K562 (cell line): ENCODE measurements around the gene PAQR7. TPM values are rescaled to one million over a fixed set of nuclear protein-coding genes. Genes with fewer than 3 reads are reported as not detected.

Experiments used
- ATAC-seq: fragments of 200-7000 bp; cut with Tn5 transposase; 3 replicates; pipeline ENCODE4 v1.9.1; 2020; ENCODE audit warnings: moderate library complexity
- BruUV-seq: library from RNA; stranded (reverse); fragments of 400-500 nt; replicated peaks from 2 replicates; lab custom pipeline; 2021; lab: Mats Ljungman, UMichigan
- CTCF ChIA-PET: fragments of 300-600 bp; formaldehyde crosslinking; extraction: SDS; loops from one replicate; lab custom pipeline; 2021; ENCODE audit warnings: low intra/inter-chr PET ratio; lab: Yijun Ruan, JAX
- POLR2A ChIA-PET: fragments of 300-600, 350-650 bp; sonication (Branson Sonifier 250); formaldehyde crosslinking; extraction: SDS; loops from one replicate; lab custom pipeline; 2021; ENCODE audit warnings: antibody characterized with exemption, inconsistent platforms; lab: Yijun Ruan, JAX
- DNase-seq, 4 experiments: peaks; one replicate each; pipeline versions ENCODE4 v3.0.0 to v3.0.0-alpha.2; 2011 to 2018; ENCODE audit warnings: low spot score in 3 of 4, mixed read lengths in 3 of 4; ENCODE audit errors: extremely low read depth in 1 of 4
- FAIRE-seq: peaks from 2 replicates; lab custom pipeline; 2011; peaks lifted over from hg19 to GRCh38; lab: Jason Lieb, UNC
- H2AFZ ChIP-seq: 2 replicates; pipeline ENCODE4 v1.6.0; 2011; ENCODE audit warnings: low read depth, low read length, control low read depth, inconsistent platforms
- H3K27ac ChIP-seq: fragments of 200-600 bp; 3 replicates; pipeline ENCODE4 v1.8.0; 2011; ENCODE audit warnings: low read depth, mild to moderate bottlenecking, control low read depth, inconsistent platforms, low read length, moderate library complexity, mixed read lengths; ENCODE audit errors: extremely low read depth
- H3K27me3 ChIP-seq, 2 experiments: fragments of 300-600 bp in 1 of 2; 2 replicates in 1 of 2; 3 replicates in 1 of 2; pipeline versions ENCODE4 v1.6.0 to v1.8.0; 2011; ENCODE audit warnings: inconsistent platforms in 2 of 2, low read length in 2 of 2, mild to moderate bottlenecking in 1 of 2, mixed read lengths in 1 of 2, moderate library complexity in 1 of 2; ENCODE audit not compliant: control insufficient read depth in 2 of 2, insufficient read depth in 2 of 2
- H3K36me3 ChIP-seq: fragments of 300-600 bp; 3 replicates; pipeline ENCODE4 v1.8.0; 2011; ENCODE audit warnings: mild to moderate bottlenecking, low read length, inconsistent platforms; ENCODE audit not compliant: control insufficient read depth, insufficient read depth
- H3K4me1 ChIP-seq, 2 experiments: fragments of 200-600 bp in 1 of 2; replicated peaks in 1 of 2; 2 replicates in 1 of 2; 3 replicates in 1 of 2; pipeline versions ENCODE4 v1.5.1 to v1.8.0; 2011; ENCODE audit warnings: inconsistent platforms in 2 of 2, low read length in 2 of 2, mild to moderate bottlenecking in 1 of 2, mixed read lengths in 1 of 2, moderate library complexity in 1 of 2; ENCODE audit not compliant: control insufficient read depth in 2 of 2, insufficient read depth in 2 of 2
- H3K4me2 ChIP-seq: 2 replicates; pipeline ENCODE4 v1.6.1; 2011; ENCODE audit warnings: low read length, control low read depth, inconsistent platforms, mixed read lengths; ENCODE audit not compliant: insufficient read depth
- H3K4me3 ChIP-seq: fragments of 200-600 bp; sonication (generic), shearing (Covaris generic); 2 replicates; pipeline ENCODE4 v1.5.1; 2016; ENCODE audit warnings: control low read depth, inconsistent platforms
- H3K79me2 ChIP-seq: fragments of 200-600 bp; 3 replicates; pipeline ENCODE4 v1.8.0; 2011; ENCODE audit warnings: low read length, inconsistent platforms; ENCODE audit not compliant: control insufficient read depth, insufficient read depth
- H3K9ac ChIP-seq, 2 experiments: 2 replicates each; pipeline versions ENCODE4 v1.6.0 to v1.6.1; 2011; ENCODE audit warnings: low read depth in 2 of 2, low read length in 2 of 2, control low read depth in 1 of 2, inconsistent platforms in 1 of 2, mild to moderate bottlenecking in 1 of 2, mixed read lengths in 1 of 2; ENCODE audit not compliant: insufficient read depth in 1 of 2
- H3K9me1 ChIP-seq: one replicate; pipeline ENCODE4 v1.6.0; 2011; ENCODE audit warnings: inconsistent platforms, mild to moderate bottlenecking, low read length, moderate library complexity; ENCODE audit not compliant: control insufficient read depth, insufficient read depth
- H3K9me3 ChIP-seq: replicated peaks from 2 replicates; pipeline ENCODE4 v1.5.1; 2011; ENCODE audit warnings: low read depth, low read length, inconsistent platforms; ENCODE audit not compliant: control insufficient read depth, insufficient read depth
- H4K20me1 ChIP-seq: replicated peaks from 2 replicates; pipeline ENCODE4 v1.6.1; 2011; ENCODE audit warnings: low read length, inconsistent platforms, mixed read lengths; ENCODE audit not compliant: control insufficient read depth, insufficient read depth
- CEBPB ChIP-seq: fragments of 450-650 bp; IDR thresholded peaks from 2 replicates; pipeline ENCODE4 v1.6.1; 2016; ENCODE audit warnings: missing genetic modification characterization, missing compliant biosample characterization
- HNRNPUL1 ChIP-seq: fragments of 200-400 bp; formaldehyde crosslinking; IDR thresholded peaks from 2 replicates; pipeline ENCODE4 v1.6.1; 2017; ENCODE audit warnings: low read length
- HSF4 ChIP-seq: fragments of 250-450 bp; sonication (Bioruptor Pico); IDR thresholded peaks from 2 replicates; pipeline ENCODE4 v2.1.2; 2022; ENCODE audit warnings: mild to moderate bottlenecking, moderate library complexity, borderline replicate concordance
- RBFOX2 ChIP-seq: fragments of 200-400 bp; formaldehyde crosslinking; IDR thresholded peaks from 2 replicates; pipeline ENCODE4 v1.6.1; 2017; ENCODE audit warnings: low read depth, mild to moderate bottlenecking, low read length, moderate library complexity
- WGBS: fragments of 100-300 bp; shearing (Covaris generic); methylation state at CpG from one replicate; pipeline ENCODE4 v1.1.6; 2016; ENCODE audit warnings: low coverage, mixed read lengths; ENCODE audit not compliant: insufficient coverage; ENCODE audit errors: missing lambda C conversion rate; 5-methylcytosine and 5-hydroxymethylcytosine counted together
- in situ Hi-C: fragments of 300-500 bp; cut with MboI; formaldehyde crosslinking; loops from 4 replicates; pipeline ENCODE4 v1.15.0; 2018; ENCODE audit warnings: inconsistent platforms, mixed read lengths
- intact Hi-C: fragments of 100-400 bp; cut with micrococcal nuclease; formaldehyde crosslinking; loops from 2 replicates; pipeline ENCODE4 v1.14.2; 2022
- polyA plus RNA-seq, 8 experiments: library from polyadenylated mRNA; depleted of rRNA in 4 of 8; stranded (reverse) in 5 of 8; unstranded in 3 of 8; fragments of >200 nt; fragmentation: Nextera tagmentation in 2 of 8; fragmentation: Illumina TruSeq in 1 of 8; extraction: Ambion mirVana in 2 of 8; extraction: Trizol in 1 of 8; gene quantifications; 2 replicates each; pipeline versions ENCODE4 v1.2.1 to v1.2.3, GENCODE V29; 2011 to 2014; ENCODE audit warnings: inconsistent platforms in 1 of 8, missing spikeins in 1 of 8
- total RNA-seq, 7 experiments: library from RNA; depleted of rRNA in 6 of 7; stranded (reverse); fragments of >200 nt in 6 of 7; fragmentation: Illumina TruSeq in 2 of 7; extraction: Trizol in 2 of 7; gene quantifications; 2 replicates each; pipeline versions ENCODE4 v1.2.1 to v1.2.3, GENCODE V29; 2011 to 2021; ENCODE audit warnings: low replicate concordance in 1 of 7
- TF ChIP-seq, protein P1 (sequence below): fragments of 450-650 bp; IDR thresholded peaks from 2 replicates; pipeline ENCODE4 v1.6.1; 2017; ENCODE audit warnings: mild to moderate bottlenecking, moderate library complexity

PAQR7 gene
- total and polyA plus RNA-seq, 9 of the 15 experiments (the other 6 are each of a cell fraction or from before 2014, with no cell fraction given), result 1.1 to 5.2 (median 2.6) TPM

DNA sequence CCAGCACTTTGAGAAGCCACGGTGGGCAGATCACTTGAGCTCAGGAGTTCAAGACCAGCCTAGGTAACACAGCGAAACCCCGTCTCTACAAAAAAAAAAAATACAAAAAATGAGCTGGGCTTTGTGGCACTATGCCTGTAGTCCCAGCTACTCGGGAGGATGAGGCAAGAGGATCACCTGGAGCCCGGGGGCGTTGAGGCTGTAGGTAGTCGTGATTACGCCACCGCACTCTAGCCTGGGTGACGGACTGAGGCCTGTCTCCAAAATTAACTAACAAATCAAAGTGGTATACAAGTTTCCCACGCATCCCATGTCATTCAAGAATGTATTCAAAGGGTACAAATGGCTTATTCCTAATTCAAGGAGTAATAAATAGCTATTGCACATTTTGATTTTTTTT, 18.7 kb downstream of the PAQR7 start:
- peaks cover 27% of the 10 kb centered on the region; the same call in 2 of the 3 replicates for H3K36me3 ChIP-seq
- FAIRE-seq, result no peak
- in situ Hi-C loops (no loop called here), intact Hi-C loops (no loop called here)
- peaks cover 89% of the 10 kb centered on the region for H3K79me2 ChIP-seq
- H3K4me3 ChIP-seq, result no peak overlapping the region
- no peak overlapping the region for H2AFZ ChIP-seq
- peak overlapping the region in 1 of 2 experiments; percentile 47; a peak in 1 of 4 replicates for H3K9ac ChIP-seq
- no peak overlapping the region for H3K4me2 ChIP-seq
- CTCF ChIA-PET, result interaction anchor here (0.7 kb wide), 1 partner anchor 36 kb away, joined by 4 read pairs; no protein-coding TSS in a partner anchor
- no peak for ATAC-seq
- no peaks in the 10 kb centered on the region for H3K9me3 ChIP-seq
- TSS peak; percentile 14 for BruUV-seq
- H3K27me3 ChIP-seq, result no peaks in the 10 kb centered on the region
- H3K4me1 ChIP-seq, result peaks cover 41% of the 10 kb centered on the region in 2 experiments
- POLR2A ChIA-PET, result interaction anchor here (0.6 to 5.9 kb wide), 8 partner anchors 10 to 658 kb away, joined by 3 to 49 read pairs (median 4); partner anchors contain the start of gene PAQR7
- H3K9me1 ChIP-seq, result no peaks in the 10 kb centered on the region
- WGBS, result 78% methylated on average over 11 of the region's 11 CpGs
- H4K20me1 ChIP-seq, result peaks cover 6% of the 10 kb centered on the region
- DNase-seq, result no peak
- no peak overlapping the region for H3K27ac ChIP-seq
- TF ChIP-seq, protein P1, sequence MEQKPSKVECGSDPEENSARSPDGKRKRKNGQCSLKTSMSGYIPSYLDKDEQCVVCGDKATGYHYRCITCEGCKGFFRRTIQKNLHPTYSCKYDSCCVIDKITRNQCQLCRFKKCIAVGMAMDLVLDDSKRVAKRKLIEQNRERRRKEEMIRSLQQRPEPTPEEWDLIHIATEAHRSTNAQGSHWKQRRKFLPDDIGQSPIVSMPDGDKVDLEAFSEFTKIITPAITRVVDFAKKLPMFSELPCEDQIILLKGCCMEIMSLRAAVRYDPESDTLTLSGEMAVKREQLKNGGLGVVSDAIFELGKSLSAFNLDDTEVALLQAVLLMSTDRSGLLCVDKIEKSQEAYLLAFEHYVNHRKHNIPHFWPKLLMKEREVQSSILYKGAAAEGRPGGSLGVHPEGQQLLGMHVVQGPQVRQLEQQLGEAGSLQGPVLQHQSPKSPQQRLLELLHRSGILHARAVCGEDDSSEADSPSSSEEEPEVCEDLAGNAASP, result no peak
- TF ChIP-seq CEBPB (tag), result 0 out of 2 replicates have a peak, but pooled peaks have one; percentile 33
- TF ChIP-seq RBFOX2, result no peak
- TF ChIP-seq HSF4 (CRISPR knock-in tag), result no peak
- TF ChIP-seq HNRNPUL1, result no peak
